HEK293 (cell line): ENCODE measurements around the gene HSD3B1.

ENCODE experiments used
- HOXC10 ChIP-seq: sonication (generic); formaldehyde crosslinking; IDR thresholded peaks from 2 replicates; pipeline ENCODE4 v1.8.1; 2023; ENCODE audit warnings: mild to moderate bottlenecking, missing genetic modification reagents
- KLF16 ChIP-seq: fragments of 450-650 bp; formaldehyde crosslinking; IDR thresholded peaks from 2 replicates; pipeline ENCODE4 v1.5.1; 2017; ENCODE audit warnings: missing biosample characterization, missing genetic modification characterization
- MEIS1 ChIP-seq: sonication (generic); formaldehyde crosslinking; IDR thresholded peaks from 2 replicates; pipeline ENCODE4 v1.8.1; 2022; ENCODE audit warnings: missing genetic modification reagents, mild to moderate bottlenecking, borderline replicate concordance
- RBAK ChIP-seq: fragments of 450-650 bp; formaldehyde crosslinking; IDR thresholded peaks from 2 replicates; pipeline ENCODE4 v1.5.1; 2016; ENCODE audit warnings: missing biosample characterization, missing genetic modification characterization
- ZBTB7A ChIP-seq: fragments of 450-650 bp; formaldehyde crosslinking; IDR thresholded peaks from 2 replicates; pipeline ENCODE4 v1.5.1; 2016; ENCODE audit warnings: low read depth, missing biosample characterization, missing genetic modification characterization
- ZNF202 ChIP-seq: fragments of 450-650 bp; formaldehyde crosslinking; IDR thresholded peaks from 2 replicates; pipeline ENCODE4 v1.5.1; 2016; ENCODE audit warnings: missing biosample characterization, missing genetic modification characterization, borderline replicate concordance
- ZNF335 ChIP-seq: fragments of 450-650 bp; formaldehyde crosslinking; conservative IDR thresholded peaks from 2 replicates; pipeline ENCODE4 v1.5.1; 2016; ENCODE audit warnings: missing biosample characterization, missing genetic modification characterization
- ZNF555 ChIP-seq: fragments of 450-650 bp; formaldehyde crosslinking; conservative IDR thresholded peaks from 2 replicates; pipeline ENCODE4 v1.5.1; 2017; ENCODE audit warnings: missing biosample characterization, mild to moderate bottlenecking, missing genetic modification characterization, inconsistent platforms
- TF ChIP-seq, protein P1 (sequence below): fragments of 450-650 bp; formaldehyde crosslinking; IDR thresholded peaks from 2 replicates; pipeline ENCODE4 v1.5.1; 2016; ENCODE audit warnings: missing biosample characterization, missing genetic modification characterization
- TF ChIP-seq, protein P2 (sequence below): fragments of 450-650 bp; formaldehyde crosslinking; optimal IDR thresholded peaks from 2 replicates; pipeline ENCODE3; 2016; ENCODE audit warnings: missing biosample characterization, mild to moderate bottlenecking, missing genetic modification characterization
- TF ChIP-seq, protein P3 (sequence below): fragments of 450-650 bp; formaldehyde crosslinking; IDR thresholded peaks from 2 replicates; pipeline ENCODE4; 2016; ENCODE audit warnings: missing biosample characterization, missing genetic modification characterization

DNA sequence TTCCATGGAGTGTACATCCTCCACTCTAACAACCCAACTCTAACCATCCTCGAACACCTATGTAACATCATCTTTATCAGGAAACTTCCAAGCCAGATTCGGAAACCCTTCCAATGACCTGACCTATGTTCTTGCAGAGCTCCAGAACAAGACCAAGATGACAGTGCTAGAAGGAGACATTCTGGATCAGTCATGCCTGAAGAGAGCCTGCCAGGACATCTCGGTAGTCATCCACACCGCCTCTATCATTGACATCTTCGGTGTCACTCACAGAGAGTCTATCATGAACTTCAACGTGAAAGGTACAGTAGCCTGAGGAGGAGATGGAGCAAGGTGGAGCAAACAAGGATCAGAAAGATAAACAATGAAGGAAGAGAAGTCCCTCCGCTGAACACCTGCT, 36.1 kb upstream of the HSD3B1 start:
- TF ChIP-seq, protein P1, sequence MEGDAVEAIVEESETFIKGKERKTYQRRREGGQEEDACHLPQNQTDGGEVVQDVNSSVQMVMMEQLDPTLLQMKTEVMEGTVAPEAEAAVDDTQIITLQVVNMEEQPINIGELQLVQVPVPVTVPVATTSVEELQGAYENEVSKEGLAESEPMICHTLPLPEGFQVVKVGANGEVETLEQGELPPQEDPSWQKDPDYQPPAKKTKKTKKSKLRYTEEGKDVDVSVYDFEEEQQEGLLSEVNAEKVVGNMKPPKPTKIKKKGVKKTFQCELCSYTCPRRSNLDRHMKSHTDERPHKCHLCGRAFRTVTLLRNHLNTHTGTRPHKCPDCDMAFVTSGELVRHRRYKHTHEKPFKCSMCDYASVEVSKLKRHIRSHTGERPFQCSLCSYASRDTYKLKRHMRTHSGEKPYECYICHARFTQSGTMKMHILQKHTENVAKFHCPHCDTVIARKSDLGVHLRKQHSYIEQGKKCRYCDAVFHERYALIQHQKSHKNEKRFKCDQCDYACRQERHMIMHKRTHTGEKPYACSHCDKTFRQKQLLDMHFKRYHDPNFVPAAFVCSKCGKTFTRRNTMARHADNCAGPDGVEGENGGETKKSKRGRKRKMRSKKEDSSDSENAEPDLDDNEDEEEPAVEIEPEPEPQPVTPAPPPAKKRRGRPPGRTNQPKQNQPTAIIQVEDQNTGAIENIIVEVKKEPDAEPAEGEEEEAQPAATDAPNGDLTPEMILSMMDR, result no peak
- TF ChIP-seq, protein P2, sequence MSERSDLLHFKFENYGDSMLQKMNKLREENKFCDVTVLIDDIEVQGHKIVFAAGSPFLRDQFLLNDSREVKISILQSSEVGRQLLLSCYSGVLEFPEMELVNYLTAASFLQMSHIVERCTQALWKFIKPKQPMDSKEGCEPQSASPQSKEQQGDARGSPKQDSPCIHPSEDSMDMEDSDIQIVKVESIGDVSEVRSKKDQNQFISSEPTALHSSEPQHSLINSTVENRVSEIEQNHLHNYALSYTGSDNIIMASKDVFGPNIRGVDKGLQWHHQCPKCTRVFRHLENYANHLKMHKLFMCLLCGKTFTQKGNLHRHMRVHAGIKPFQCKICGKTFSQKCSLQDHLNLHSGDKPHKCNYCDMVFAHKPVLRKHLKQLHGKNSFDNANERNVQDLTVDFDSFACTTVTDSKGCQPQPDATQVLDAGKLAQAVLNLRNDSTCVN, result no peak
- no peak for TF ChIP-seq HOXC10
- no peak for TF ChIP-seq ZNF555
- TF ChIP-seq ZNF335, result no peak
- no peak for TF ChIP-seq MEIS1 (CRISPR knock-in tag)
- TF ChIP-seq RBAK (tag by site-specific recombination), result no peak
- no peak for TF ChIP-seq KLF16
- no peak for TF ChIP-seq ZBTB7A
- TF ChIP-seq, protein P3, sequence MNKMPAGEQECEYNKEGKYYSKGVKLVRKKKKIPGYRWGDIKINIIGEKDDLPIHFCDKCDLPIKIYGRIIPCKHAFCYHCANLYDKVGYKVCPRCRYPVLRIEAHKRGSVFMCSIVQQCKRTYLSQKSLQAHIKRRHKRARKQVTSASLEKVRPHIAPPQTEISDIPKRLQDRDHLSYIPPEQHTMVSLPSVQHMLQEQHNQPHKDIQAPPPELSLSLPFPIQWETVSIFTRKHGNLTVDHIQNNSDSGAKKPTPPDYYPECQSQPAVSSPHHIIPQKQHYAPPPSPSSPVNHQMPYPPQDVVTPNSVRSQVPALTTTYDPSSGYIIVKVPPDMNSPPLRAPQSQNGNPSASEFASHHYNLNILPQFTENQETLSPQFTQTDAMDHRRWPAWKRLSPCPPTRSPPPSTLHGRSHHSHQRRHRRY (tag by site-specific recombination), result no peak
- TF ChIP-seq ZNF202, result no peak
